Epithelial cell of proximal tubule (primary cell): ENCODE results near the gene ATXN3L. TPM values are rescaled to one million over a fixed set of nuclear protein-coding genes. Genes with fewer than 3 reads are reported as not detected.

Experiments
- DNase-seq: peaks from one replicate; pipeline ENCODE4 v3.0.0-alpha.2; 2011; ENCODE audit warnings: low read depth
- H3K4me3 ChIP-seq: 2 replicates; pipeline ENCODE4 v1.5.1; 2011; ENCODE audit warnings: low read depth, mild to moderate bottlenecking, low read length
- CTCF ChIP-seq: conservative IDR thresholded peaks from 2 replicates; pipeline ENCODE4 v1.5.1; 2012; ENCODE audit warnings: low read depth, mild to moderate bottlenecking, low read length
- total RNA-seq: library from RNA; depleted of rRNA; stranded (reverse); fragments of >200 nt; gene quantifications from 2 replicates; pipeline ENCODE4 v1.2.3, GENCODE V29; 2015

The ATXN3L gene
- total RNA-seq, 1 donor from 2014 or later: not detected

DNA sequence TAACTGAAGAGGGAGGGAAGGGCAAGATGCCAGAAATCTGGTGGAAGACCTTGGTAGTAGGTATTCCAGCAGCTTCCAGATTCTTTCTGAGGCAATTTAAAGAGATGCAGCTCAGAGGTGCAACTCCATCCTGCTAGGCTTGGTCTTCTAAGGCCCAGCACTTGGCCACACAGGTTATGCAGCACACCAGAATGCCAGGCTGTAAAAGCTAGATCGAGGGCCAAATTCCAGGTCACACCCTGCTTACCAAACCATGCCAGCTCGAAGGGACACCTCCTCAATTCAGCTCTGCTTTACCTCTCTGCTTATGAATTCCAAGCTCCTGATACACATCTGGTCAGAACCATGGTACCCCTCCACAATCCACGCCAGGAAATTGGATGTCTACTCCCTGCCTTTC, 19.8 kb upstream of the ATXN3L start:
- no peak for DNase-seq
- no peak for TF ChIP-seq CTCF
- no peak overlapping the region for H3K4me3 ChIP-seq

GRCh38 chrX:13338996-13339515, 19.2 kb upstream of the ATXN3L start:
- TF ChIP-seq CTCF: no peak
- DNase-seq: no peak
- no peak overlapping the region for H3K4me3 ChIP-seq

DNA sequence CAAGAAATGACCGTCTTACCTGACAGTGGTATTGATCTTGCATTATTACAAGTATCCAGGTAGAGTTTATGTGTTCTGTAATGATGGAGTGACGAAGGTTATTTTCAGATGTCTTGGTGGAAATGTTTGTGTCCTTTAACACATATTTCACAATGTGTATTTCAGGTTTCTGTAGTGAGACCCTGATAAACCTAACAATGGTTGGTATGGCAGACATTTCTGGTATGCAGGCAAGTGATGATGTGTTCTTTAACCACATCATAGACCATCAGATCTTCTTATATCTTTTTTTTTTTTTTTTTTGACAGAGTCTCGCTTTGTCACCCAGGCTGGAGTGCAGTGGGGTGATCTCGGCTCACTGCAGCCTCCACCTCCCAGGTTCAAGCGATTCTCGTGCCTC, 14.6 kb upstream of the ATXN3L start:
- DNase-seq: no peak
- H3K4me3 ChIP-seq: no peak overlapping the region
- TF ChIP-seq CTCF: no peak

DNA sequence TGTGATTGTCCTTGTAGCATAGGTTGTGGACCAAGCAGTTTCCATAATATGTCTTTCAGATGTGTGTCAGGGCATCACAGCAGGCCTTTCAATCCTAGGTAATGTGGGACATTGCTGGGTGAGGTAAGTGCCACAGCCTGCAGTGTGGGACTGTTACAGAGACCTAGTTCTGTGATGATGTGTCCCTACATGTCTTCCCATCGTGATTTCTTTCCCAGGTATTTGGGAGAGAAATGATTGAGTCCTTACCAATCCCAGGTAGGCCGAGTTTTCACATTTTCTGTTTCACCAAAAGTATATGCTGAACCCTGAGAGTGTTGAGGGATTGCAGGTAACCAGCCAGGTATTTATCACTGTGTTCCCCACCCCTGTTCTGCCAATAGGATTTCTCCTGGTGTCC, 10.6 kb upstream of the ATXN3L start:
- no peak for DNase-seq
- H3K4me3 ChIP-seq: no peak overlapping the region

GRCh38 chrX:13327666-13328065, 7.8 kb upstream of the ATXN3L start:
- no peak overlapping the region for H3K4me3 ChIP-seq
- TF ChIP-seq CTCF: no peak
- DNase-seq: no peak

More for the DNA sequence above, 10.6 kb upstream of the ATXN3L start:
- TF ChIP-seq CTCF: no peak

GRCh38 chrX:13323241-13323640, 3.4 kb upstream of the ATXN3L start:
- H3K4me3 ChIP-seq: no peak overlapping the region
- no peak for DNase-seq
- no peak for TF ChIP-seq CTCF

- no peak for DNase-seq
- no peak for TF ChIP-seq CTCF
- H3K4me3 ChIP-seq: no peak overlapping the region
Observed at GRCh38 chrX:13317366-13317765, 2.5 kb downstream of the ATXN3L start.
